Measurements from ENCODE around the gene CXXC5. TPM values are rescaled to one million over a fixed set of nuclear protein-coding genes. Genes with fewer than 3 reads are reported as not detected.

CXXC5 gene
- total and polyA plus RNA-seq, 2 experiments from 2014 or later = 81.4 to 168 TPM

- 82 to 84% methylated on average over 3 of the region's 3 CpGs for WGBS, 2 experiments (ENCODE audit: low coverage in 1 of 2, low lambda C conversion rate in 2 of 2, missing lambda C conversion rate in 2 of 2)
- Histone ChIP-seq H3K27ac (no peak overlapping the region), H3K9me2 (ENCODE audit: insufficient read depth) (no peaks in the 10 kb centered on the region), H3K36me3 (ENCODE audit: low read depth) (no peaks in the 10 kb centered on the region), H3K4me1 (ENCODE audit: insufficient read depth) (peaks cover 32% of the 10 kb centered on the region), H4K20me1 (ENCODE audit: insufficient read depth) (no peaks in the 10 kb centered on the region), H3K79me2 (ENCODE audit: insufficient read depth) (peaks cover 13% of the 10 kb centered on the region; the same call in 1 of the 2 replicates), H3K9me3 (ENCODE audit: low read depth) (no peaks in the 10 kb centered on the region), H3F3A (ENCODE audit: insufficient read depth) (peaks cover 48% of the 10 kb centered on the region), H2AFZ (no peak overlapping the region), H3K27me3 (replicated peaks; ENCODE audit: insufficient read depth) (no peaks in the 10 kb centered on the region), H3K4me3 (no peak overlapping the region), H3K9ac (no peak overlapping the region), H3K4me2 (ENCODE audit: unreplicated experiment) (no peak overlapping the region)
- in situ Hi-C loops (cut with MboI) = loop anchor here (5.0 kb wide), 1 partner anchor 128 kb away; no protein-coding TSS in a partner anchor
- DNase-seq = no peak
- TF ChIP-seq EZH2 (IDR thresholded peaks at IDR 0.05; ENCODE audit: insufficient read depth, poor library complexity, severe bottlenecking) (no peak), EZH2phosphoT487 (IDR thresholded peaks at IDR 0.05; ENCODE audit: insufficient read depth, low read depth) (no peak)
These were observed 13.6 kb upstream of the CXXC5 start for GRCh38 chr5:139634541-139634940.

GRCh38 chr5:139635191-139635590 is 13.0 kb upstream of the CXXC5 start:
- in situ Hi-C loops (cut with MboI) = no loop called here
- H3K79me2 ChIP-seq (ENCODE audit: insufficient read depth) = peaks cover 13% of the 10 kb centered on the region; the same call in 1 of the 2 replicates
- H3K4me3 ChIP-seq = no peak overlapping the region
- TF ChIP-seq EZH2 (IDR thresholded peaks at IDR 0.05; ENCODE audit: insufficient read depth, poor library complexity, severe bottlenecking) = no peak
- no peak for TF ChIP-seq EZH2phosphoT487 (IDR thresholded peaks at IDR 0.05; ENCODE audit: insufficient read depth, low read depth)
- H3K9me3 ChIP-seq (ENCODE audit: low read depth) = no peaks in the 10 kb centered on the region
- H3K36me3 ChIP-seq (ENCODE audit: low read depth) = no peaks in the 10 kb centered on the region
- DNase-seq = no peak
- H3K4me1 ChIP-seq (ENCODE audit: insufficient read depth) = peaks cover 35% of the 10 kb centered on the region
- H2AFZ ChIP-seq = no peak overlapping the region
- H3K4me2 ChIP-seq (ENCODE audit: unreplicated experiment) = no peak overlapping the region
- H3K9ac ChIP-seq = no peak overlapping the region
- peak overlapping the region; percentile 99 for H3K27ac ChIP-seq
- WGBS, 2 experiments (ENCODE audit: low coverage in 1 of 2, low lambda C conversion rate in 2 of 2, missing lambda C conversion rate in 2 of 2) = 5 to 11% methylated on average over 1 of the region's 1 CpG
- H3K9me2 ChIP-seq (ENCODE audit: insufficient read depth) = no peaks in the 10 kb centered on the region
- H4K20me1 ChIP-seq (ENCODE audit: insufficient read depth) = no peaks in the 10 kb centered on the region
- peaks cover 42% of the 10 kb centered on the region for H3F3A ChIP-seq (ENCODE audit: insufficient read depth)
- no peaks in the 10 kb centered on the region for H3K27me3 ChIP-seq (replicated peaks; ENCODE audit: insufficient read depth)

- H3K9ac ChIP-seq = peak overlapping the region; percentile 94; the same call in 1 of the 2 replicates
- peaks cover 38% of the 10 kb centered on the region for H3F3A ChIP-seq (ENCODE audit: insufficient read depth)
- no peak overlapping the region for H3K4me3 ChIP-seq
- H3K9me3 ChIP-seq (ENCODE audit: low read depth) = no peaks in the 10 kb centered on the region
- no peaks in the 10 kb centered on the region for H3K9me2 ChIP-seq (ENCODE audit: insufficient read depth)
- H3K4me2 ChIP-seq (ENCODE audit: unreplicated experiment) = peak overlapping the region; percentile 68
- no peak overlapping the region for H2AFZ ChIP-seq
- DNase-seq = peak; percentile 94
- no peaks in the 10 kb centered on the region for H3K27me3 ChIP-seq (replicated peaks; ENCODE audit: insufficient read depth)
- peaks cover 35% of the 10 kb centered on the region for H3K4me1 ChIP-seq (ENCODE audit: insufficient read depth)
- no peaks in the 10 kb centered on the region for H3K36me3 ChIP-seq (ENCODE audit: low read depth)
- H3K79me2 ChIP-seq (ENCODE audit: insufficient read depth) = peaks cover 13% of the 10 kb centered on the region; the same call in 1 of the 2 replicates
- H4K20me1 ChIP-seq (ENCODE audit: insufficient read depth) = no peaks in the 10 kb centered on the region
- H3K27ac ChIP-seq = peak overlapping the region; percentile 99
- in situ Hi-C loops (cut with MboI) = no loop called here
- TF ChIP-seq EZH2phosphoT487 (IDR thresholded peaks at IDR 0.05; ENCODE audit: insufficient read depth, low read depth) (no peak), EZH2 (IDR thresholded peaks at IDR 0.05; ENCODE audit: insufficient read depth, poor library complexity, severe bottlenecking) (no peak)
These were observed 12.4 kb upstream of the CXXC5 start for GRCh38 chr5:139635606-139636206.

- peak overlapping the region; percentile 94; the same call in 1 of the 2 replicates for H3K9ac ChIP-seq
- H3K4me2 ChIP-seq (ENCODE audit: unreplicated experiment) = peak overlapping the region; percentile 68
- 65 to 68% methylated on average over 2 of the region's 2 CpGs for WGBS, 2 experiments (ENCODE audit: low coverage in 1 of 2, low lambda C conversion rate in 2 of 2, missing lambda C conversion rate in 2 of 2)
- in situ Hi-C loops (cut with MboI) = no loop called here
- H3K9me2 ChIP-seq (ENCODE audit: insufficient read depth) = no peaks in the 10 kb centered on the region
- peaks cover 13% of the 10 kb centered on the region; the same call in 1 of the 2 replicates for H3K79me2 ChIP-seq (ENCODE audit: insufficient read depth)
- peaks cover 32% of the 10 kb centered on the region for H3F3A ChIP-seq (ENCODE audit: insufficient read depth)
- no peaks in the 10 kb centered on the region for H4K20me1 ChIP-seq (ENCODE audit: insufficient read depth)
- H3K27me3 ChIP-seq (replicated peaks; ENCODE audit: insufficient read depth) = no peaks in the 10 kb centered on the region
- H3K27ac ChIP-seq = peak overlapping the region; percentile 99
- no peak overlapping the region for H2AFZ ChIP-seq
- no peaks in the 10 kb centered on the region for H3K36me3 ChIP-seq (ENCODE audit: low read depth)
- peaks cover 35% of the 10 kb centered on the region for H3K4me1 ChIP-seq (ENCODE audit: insufficient read depth)
- H3K9me3 ChIP-seq (ENCODE audit: low read depth) = no peaks in the 10 kb centered on the region
- DNase-seq = peak; percentile 44
- TF ChIP-seq EZH2phosphoT487 (IDR thresholded peaks at IDR 0.05; ENCODE audit: insufficient read depth, low read depth) (no peak), EZH2 (IDR thresholded peaks at IDR 0.05; ENCODE audit: insufficient read depth, poor library complexity, severe bottlenecking) (no peak)
- no peak overlapping the region for H3K4me3 ChIP-seq
These were observed 11.8 kb upstream of the CXXC5 start for GRCh38 chr5:139636207-139636792.

Measured in GM23248 (cell line).